Measurements from ENCODE around the gene RRP1B.

Gene RRP1B

DNA sequence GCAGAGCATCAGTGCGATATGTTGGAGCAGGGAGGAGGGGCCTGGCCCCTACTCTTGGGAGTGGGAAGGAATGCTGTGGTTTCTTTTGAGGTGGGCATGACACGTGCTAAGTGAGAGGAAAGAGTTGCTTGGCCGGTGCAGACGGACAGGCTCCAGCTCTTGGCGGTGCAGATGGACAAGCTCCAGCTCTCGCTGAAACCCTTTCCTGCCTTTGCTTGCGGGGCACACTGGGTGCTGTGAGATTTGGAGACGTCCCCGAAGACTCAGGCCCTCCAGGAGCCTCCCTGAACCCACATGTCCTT is 75.5 kb downstream of the RRP1B start:
- Histone ChIP-seq H3K36me3 (ENCODE audit: control insufficient read depth, insufficient read depth, low read length) (peaks cover 21% of the 10 kb centered on the region), H3K27me3 (replicated peaks; ENCODE audit: control insufficient read depth, insufficient read depth, low read length) (no peaks in the 10 kb centered on the region), H3K4me3 (replicated peaks; ENCODE audit: low read depth, low read length) (no peak overlapping the region)
- DNase-seq (ENCODE audit: extremely low read depth, insufficient read length) = no peak
- TF ChIP-seq, protein P1, sequence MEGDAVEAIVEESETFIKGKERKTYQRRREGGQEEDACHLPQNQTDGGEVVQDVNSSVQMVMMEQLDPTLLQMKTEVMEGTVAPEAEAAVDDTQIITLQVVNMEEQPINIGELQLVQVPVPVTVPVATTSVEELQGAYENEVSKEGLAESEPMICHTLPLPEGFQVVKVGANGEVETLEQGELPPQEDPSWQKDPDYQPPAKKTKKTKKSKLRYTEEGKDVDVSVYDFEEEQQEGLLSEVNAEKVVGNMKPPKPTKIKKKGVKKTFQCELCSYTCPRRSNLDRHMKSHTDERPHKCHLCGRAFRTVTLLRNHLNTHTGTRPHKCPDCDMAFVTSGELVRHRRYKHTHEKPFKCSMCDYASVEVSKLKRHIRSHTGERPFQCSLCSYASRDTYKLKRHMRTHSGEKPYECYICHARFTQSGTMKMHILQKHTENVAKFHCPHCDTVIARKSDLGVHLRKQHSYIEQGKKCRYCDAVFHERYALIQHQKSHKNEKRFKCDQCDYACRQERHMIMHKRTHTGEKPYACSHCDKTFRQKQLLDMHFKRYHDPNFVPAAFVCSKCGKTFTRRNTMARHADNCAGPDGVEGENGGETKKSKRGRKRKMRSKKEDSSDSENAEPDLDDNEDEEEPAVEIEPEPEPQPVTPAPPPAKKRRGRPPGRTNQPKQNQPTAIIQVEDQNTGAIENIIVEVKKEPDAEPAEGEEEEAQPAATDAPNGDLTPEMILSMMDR (IDR thresholded peaks at IDR 0.05; ENCODE audit: insufficient read depth, low read length, poor library complexity, severe bottlenecking) = no peak

DNA sequence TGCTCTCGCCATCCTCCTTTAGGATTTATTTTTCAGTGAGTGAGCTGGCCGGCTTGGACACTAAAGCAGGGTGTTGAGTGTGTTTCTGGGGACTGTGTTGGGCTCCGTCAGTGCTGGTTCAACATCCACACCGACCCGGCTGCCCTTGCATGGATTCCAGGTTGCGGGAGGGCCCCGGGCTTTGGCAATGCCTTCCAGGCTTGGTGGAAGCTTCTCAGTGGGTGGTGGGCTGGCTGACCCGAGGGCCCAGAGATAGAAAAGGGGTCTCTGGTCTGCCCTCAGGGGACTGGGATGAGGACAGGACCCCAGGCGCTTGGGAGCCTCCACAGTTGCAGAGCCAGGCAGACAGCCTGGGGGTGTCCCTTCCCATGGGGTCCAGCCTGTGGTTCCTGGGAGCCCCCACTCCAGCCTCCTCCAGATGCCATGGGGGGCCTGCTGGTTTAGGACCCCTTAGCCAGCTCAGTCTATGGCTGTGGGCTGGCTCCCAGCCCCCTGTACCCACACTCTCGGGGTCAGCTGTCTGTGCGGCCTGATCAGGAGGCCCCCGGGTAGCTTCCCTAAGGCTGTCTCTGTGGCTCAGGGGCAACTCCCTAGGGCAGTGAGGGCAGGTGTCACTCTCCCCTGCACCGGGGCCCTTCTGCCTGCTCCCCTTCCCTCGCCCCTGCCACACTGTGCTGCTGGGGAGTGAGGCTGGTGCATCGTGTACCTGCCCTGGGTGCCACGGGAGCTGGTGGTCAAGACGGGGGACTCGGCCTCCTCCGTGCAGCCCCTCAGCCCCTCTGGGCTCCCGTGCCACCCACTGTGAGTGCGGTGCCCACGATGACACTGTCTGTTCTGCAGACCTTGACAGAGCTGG is 76.1 kb downstream of the RRP1B start:
- Histone ChIP-seq H3K36me3 (ENCODE audit: control insufficient read depth, insufficient read depth, low read length) (peaks cover 21% of the 10 kb centered on the region), H3K27me3 (replicated peaks; ENCODE audit: control insufficient read depth, insufficient read depth, low read length) (no peaks in the 10 kb centered on the region), H3K4me3 (replicated peaks; ENCODE audit: low read depth, low read length) (no peak overlapping the region)
- no peak for DNase-seq (ENCODE audit: extremely low read depth, insufficient read length)
- TF ChIP-seq, protein P1 (IDR thresholded peaks at IDR 0.05; ENCODE audit: insufficient read depth, low read length, poor library complexity, severe bottlenecking) = no peak

DNA sequence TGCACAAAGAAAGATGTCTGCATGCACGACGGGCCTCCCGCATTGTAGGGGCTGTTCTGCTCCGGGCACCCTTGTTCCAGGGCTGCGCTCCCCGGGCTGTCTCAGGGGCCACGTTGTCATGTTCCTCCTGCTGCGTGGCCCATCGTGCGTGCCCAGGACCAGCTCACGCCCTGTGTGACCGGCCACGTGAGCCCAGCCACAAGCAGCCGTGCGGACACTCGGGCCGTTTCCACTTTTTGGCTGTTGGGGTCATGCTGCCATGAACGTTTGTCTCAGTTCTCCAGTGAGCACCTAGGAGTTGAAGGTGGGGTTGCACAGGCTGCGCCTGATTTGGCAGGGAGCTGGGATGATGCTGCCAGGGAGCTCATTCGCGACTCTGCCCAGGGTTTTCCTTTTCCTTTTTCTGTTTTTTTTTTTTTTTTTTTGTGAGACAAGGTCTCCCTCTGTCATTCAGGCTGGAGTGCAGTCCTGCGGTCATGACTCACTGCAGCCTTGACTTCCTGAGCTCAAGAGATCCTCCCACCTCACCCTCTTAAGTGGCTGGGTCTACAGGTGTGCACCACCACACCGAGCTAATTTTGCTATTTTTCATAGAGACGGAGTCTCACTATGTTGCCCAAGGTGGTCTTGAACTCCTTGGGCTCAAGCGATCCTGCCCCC is 77.0 kb downstream of the RRP1B start:
- TF ChIP-seq, protein P1 (IDR thresholded peaks at IDR 0.05; ENCODE audit: insufficient read depth, low read length, poor library complexity, severe bottlenecking) = no peak
- no peak for DNase-seq (ENCODE audit: extremely low read depth, insufficient read length)
- no peaks in the 10 kb centered on the region for H3K27me3 ChIP-seq (replicated peaks; ENCODE audit: control insufficient read depth, insufficient read depth, low read length)
- no peak overlapping the region for H3K4me3 ChIP-seq (replicated peaks; ENCODE audit: low read depth, low read length)
- peaks cover 21% of the 10 kb centered on the region for H3K36me3 ChIP-seq (ENCODE audit: control insufficient read depth, insufficient read depth, low read length)

DNA sequence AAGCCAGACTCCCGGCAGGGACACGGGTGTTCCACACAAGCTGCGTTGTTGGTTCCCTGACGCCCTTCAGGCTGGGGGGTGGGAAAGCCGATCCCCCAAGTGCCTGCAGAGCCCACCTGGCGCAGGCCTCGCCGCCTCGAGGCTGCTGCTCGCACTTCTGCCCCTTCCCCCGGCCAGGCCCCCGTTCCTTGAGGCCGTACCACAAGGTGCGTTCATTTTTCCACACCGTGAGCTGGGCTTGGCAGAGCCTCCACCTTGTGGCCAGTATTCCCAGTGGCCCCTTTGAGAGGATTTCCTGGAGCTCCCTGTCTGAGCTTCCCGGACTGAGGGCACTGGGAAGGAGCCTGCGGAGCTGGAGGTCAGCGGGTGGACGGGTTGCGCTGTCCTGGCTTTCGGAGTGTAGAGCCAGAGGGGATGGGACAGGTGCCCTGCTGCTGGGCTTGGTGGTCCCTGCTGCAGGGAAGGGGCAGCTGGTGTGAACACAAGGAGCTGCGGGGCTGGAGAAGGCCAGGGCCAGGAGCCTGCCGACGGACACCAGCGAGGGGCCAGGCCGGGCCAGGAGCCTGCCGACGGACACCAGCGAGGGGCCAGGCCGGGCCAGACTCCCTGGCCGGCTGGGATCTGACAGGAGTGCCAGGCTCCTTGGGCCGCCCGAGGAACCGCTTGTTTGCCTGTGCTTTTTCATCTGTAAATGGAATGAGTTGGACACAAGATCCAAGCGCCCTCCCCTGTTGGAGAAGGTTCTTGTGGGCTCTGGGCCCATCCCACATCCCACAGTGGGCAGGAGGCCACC is 78.0 kb downstream of the RRP1B start:
- TF ChIP-seq, protein P1 (IDR thresholded peaks at IDR 0.05; ENCODE audit: insufficient read depth, low read length, poor library complexity, severe bottlenecking) = no peak
- peaks cover 22% of the 10 kb centered on the region for H3K36me3 ChIP-seq (ENCODE audit: control insufficient read depth, insufficient read depth, low read length)
- no peak overlapping the region for H3K4me3 ChIP-seq (replicated peaks; ENCODE audit: low read depth, low read length)
- DNase-seq (ENCODE audit: extremely low read depth, insufficient read length) = no peak
- no peaks in the 10 kb centered on the region for H3K27me3 ChIP-seq (replicated peaks; ENCODE audit: control insufficient read depth, insufficient read depth, low read length)

DNA sequence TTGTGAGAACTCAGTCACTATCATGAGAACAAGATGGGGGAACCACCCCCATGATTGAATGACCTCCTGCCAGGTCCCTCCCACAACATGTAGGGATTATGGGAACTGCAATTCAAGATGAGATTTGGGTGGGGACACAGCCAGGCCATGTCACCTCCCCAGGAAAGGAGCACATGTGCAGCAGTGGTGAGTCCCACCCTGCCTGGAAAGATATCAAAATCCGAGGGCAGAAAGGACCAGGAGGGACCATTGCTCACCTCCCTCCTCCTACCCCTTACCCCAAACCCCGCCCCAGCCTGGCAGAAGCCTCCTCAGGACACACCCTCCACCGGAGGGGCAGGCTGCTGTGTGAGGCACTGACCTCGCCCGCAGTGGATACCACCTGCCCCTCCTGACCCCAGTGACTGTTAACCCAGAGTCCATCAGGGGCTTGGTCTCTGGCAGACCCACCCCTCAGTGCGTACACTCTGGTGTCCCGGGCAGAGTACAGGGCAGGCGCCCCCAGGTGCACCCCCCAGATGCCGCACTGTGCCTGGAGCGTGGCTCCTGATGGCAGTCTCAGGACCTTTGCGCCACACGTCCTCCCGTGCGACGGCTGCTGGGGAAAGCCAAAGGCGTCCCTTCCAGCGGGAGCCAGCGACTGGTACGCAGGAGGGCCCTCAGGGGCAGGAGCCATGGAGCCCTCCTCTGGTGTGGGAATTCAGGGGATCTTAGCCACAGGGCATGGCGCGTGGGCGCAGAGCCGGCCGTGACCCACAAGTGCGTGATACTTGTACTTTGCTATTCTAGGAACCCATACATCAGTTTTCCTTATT is 80.5 kb downstream of the RRP1B start:
- DNase-seq (ENCODE audit: extremely low read depth, insufficient read length) = no peak
- TF ChIP-seq, protein P1 (IDR thresholded peaks at IDR 0.05; ENCODE audit: insufficient read depth, low read length, poor library complexity, severe bottlenecking) = no peak
- no peaks in the 10 kb centered on the region for H3K27me3 ChIP-seq (replicated peaks; ENCODE audit: control insufficient read depth, insufficient read depth, low read length)
- no peak overlapping the region for H3K4me3 ChIP-seq (replicated peaks; ENCODE audit: low read depth, low read length)
- peaks cover 28% of the 10 kb centered on the region for H3K36me3 ChIP-seq (ENCODE audit: control insufficient read depth, insufficient read depth, low read length)

All from GM06990 (cell line).